ENCODE data around the gene SLC7A14.

The SLC7A14 gene

GRCh38 chr3:170470063-170471016 is 115.5 kb downstream of the SLC7A14 start:
- DNase-seq (ENCODE audit: low read depth), result no peak

GRCh38 chr3:170469151-170470062 is 116.5 kb downstream of the SLC7A14 start:
- peak; percentile 69 for DNase-seq (ENCODE audit: low read depth)

GRCh38 chr3:170467571-170468147 is 118.2 kb downstream of the SLC7A14 start:
- DNase-seq (ENCODE audit: low read depth), result no peak

DNA sequence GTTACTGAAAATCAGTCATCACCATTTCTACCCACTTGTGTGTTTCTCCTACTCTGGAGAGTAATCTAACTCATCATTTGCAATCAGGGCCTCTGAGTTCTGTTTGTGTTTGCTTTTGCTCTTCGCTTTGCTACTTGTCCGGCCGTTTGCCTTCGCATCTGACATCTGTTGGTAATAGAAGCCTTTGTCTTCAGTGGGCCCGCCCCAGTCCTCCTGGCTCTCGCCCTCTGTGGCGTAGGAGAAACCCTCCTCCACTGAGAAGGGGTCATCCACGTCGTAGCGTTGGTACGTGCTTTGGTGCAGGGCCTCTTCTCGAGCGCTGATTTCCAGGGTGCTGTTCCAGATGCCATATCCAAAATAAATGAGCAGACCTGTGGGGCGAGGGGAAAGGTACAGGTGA is 118.9 kb downstream of the SLC7A14 start:
- no peak for DNase-seq (ENCODE audit: low read depth)

GRCh38 chr3:170465955-170466354 is 119.9 kb downstream of the SLC7A14 start:
- DNase-seq (ENCODE audit: low read depth), result no peak

GRCh38 chr3:170463011-170463410 is 122.9 kb downstream of the SLC7A14 start:
- no peak for DNase-seq (ENCODE audit: low read depth)

DNA sequence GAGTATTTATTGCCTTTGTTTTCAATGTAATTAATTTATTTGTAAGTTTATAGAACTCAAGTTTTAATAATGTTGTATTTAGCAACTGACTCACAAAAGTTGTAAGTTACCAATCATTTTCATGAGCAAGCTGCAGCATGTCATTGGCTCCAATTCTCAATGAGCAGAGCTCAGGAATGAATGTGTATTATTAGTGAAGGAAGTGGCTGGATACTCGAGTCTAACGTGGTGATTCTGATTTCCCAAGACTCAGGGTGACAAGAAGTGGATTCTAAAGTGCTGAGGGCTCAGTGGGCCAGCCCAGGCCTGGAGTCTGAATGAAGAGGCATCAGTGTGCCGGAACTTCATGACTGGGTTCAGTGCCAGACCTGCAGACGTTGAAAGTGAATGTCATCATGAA is 127.6 kb downstream of the SLC7A14 start:
- DNase-seq (ENCODE audit: low read depth), result no peak

GRCh38 chr3:170454509-170454908 is 131.4 kb downstream of the SLC7A14 start:
- DNase-seq (ENCODE audit: low read depth), result no peak

DNA sequence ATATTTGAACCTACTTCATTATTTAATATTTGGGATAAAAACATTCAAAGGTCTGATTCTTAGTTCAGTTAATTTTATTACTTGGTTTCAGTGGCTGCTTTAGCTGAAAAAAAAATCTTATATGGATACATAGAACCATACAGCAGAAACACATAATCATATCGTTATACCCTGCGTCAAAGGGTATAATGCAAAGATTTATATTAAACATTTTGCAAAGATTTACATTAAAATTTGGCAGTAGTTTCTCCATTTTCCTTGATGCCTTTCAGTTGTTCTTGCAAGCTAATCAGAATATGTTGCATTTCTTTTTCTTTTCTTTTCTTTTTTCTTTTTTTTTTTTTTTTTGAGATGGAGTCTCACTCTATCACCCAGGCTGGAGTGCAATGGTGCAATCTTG is 135.8 kb downstream of the SLC7A14 start:
- no peak for DNase-seq (ENCODE audit: low read depth)

GRCh38 chr3:170448584-170448983 is 137.3 kb downstream of the SLC7A14 start:
- no peak for DNase-seq (ENCODE audit: low read depth)

DNA sequence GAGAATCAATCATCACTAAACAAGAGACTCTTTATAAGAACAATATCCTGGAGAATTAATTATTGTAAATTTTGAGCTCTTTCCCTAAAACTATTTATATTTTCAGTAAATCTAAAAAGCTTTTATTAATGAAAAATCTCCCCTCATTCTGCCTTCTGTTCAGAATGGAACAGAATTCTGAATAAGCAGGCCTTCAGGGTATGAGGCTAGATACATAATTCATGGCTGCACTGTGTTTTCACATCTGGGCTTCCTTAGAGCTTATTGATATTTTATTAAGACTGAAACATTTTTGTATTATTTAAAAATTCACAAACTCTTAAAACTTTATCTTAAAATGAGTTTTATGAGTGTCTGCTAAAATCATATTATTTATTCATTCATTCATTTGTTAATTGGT is 142.4 kb downstream of the SLC7A14 start:
- DNase-seq (ENCODE audit: low read depth), result no peak

DNA sequence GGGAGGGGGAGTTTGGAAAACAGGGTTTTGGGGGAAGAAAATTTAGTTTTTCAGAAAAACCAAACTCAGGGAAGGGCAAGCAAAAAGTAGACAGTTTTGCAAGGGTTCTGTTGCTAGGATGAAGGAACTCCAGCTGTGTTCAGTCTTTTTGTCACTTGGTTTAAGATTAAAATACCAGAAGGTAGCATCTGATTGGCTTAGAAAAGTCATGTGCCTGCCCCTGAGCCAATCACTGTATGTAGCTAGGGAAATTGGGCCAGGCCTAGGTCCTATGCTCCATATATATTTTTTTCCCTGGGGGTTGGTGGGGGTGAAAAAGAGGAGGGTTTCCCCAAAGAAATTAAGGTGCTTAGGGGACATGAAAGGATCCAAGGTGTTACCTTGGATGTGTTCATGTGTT is 142.9 kb downstream of the SLC7A14 start:
- no peak for DNase-seq (ENCODE audit: low read depth)

GRCh38 chr3:170441412-170441811 is 144.5 kb downstream of the SLC7A14 start:
- no peak for DNase-seq (ENCODE audit: low read depth)

GRCh38 chr3:170440344-170440743 is 145.5 kb downstream of the SLC7A14 start:
- no peak for DNase-seq (ENCODE audit: low read depth)

DNA sequence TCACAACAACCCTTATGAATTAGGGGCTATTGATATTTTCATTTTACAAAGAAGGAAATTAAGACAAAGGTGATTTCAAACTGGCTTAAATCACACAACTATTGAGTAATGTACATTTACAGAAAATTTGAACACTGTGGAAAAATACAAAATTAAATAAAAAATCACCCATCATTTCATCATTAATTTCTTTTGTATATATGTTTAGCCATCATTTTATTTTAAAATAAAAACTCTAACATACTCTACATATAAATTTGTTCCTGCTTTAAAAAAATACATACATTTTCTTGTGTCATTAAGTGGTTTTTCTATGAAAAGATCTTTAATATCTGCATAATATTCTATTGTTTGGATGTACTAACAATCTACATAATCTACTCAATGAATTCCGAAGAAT is 147.0 kb downstream of the SLC7A14 start:
- DNase-seq (ENCODE audit: low read depth), result no peak

- DNase-seq (ENCODE audit: low read depth), result no peak
Observed at GRCh38 chr3:170437696-170438407, 148.0 kb downstream of the SLC7A14 start.

DNA sequence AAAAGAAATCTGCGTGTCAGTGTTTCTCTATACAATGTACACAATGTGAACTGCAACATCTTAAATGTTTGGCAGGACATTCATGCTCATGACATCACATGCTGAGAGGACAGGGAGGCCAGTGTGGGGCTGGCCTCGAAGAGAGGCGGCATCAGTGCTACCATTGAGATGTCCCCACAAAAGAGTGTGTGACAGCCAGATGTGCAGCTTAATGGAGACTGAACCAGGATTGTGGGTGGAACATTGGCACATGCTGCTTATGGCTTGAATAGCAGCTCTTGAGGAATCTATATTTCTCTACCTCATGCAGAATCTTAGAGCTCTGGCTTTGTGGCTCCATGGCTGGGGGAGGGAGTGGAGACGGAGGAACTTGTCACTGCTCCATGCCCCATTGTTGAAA is 148.7 kb downstream of the SLC7A14 start:
- DNase-seq (ENCODE audit: low read depth), result no peak

- DNase-seq (ENCODE audit: low read depth), result no peak
Observed at GRCh38 chr3:170436697-170437096, 149.2 kb downstream of the SLC7A14 start.

- no peak for DNase-seq (ENCODE audit: low read depth)
Observed at GRCh38 chr3:170432416-170432815, 153.5 kb downstream of the SLC7A14 start.

DNA sequence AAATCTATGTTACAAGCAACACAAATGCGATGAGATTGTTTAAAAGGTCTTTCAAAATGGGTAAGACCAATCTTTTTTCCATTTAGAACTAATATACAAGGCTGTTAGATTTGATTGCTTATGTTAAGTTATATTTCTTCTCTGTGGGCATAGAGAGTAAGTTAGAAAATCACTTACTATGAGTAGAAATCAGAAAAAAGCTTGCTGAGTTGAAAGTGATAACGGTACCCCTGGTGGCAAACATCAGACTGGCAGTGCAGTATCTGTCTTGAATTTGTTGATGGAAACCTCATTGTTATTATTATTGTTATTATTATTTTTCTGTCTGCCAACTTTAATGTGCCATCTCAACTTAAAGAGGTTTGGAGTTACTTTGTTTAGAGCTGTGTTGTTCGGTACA is 154.8 kb downstream of the SLC7A14 start:
- DNase-seq (ENCODE audit: low read depth), result no peak

DNA sequence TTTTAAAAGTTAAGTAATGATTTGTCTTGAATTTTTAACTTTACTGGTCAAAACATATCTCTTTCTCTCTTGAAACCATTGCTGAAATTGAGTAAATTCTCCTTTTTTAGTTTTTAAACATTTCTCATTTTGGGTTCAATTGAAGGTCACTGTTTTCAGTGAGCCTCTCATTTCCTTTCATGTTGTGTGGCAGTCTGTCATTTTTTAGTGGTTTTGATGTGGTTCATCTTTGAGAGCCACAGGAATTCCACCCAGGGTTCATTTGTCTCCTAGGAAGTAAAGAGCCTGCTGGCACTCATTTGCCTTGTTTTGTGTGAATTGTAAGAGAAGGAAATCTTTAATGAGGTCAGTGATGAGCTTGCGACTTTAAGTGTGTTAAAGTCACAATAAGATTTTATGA is 156.8 kb downstream of the SLC7A14 start:
- DNase-seq (ENCODE audit: low read depth), result peak; percentile 49

DNA sequence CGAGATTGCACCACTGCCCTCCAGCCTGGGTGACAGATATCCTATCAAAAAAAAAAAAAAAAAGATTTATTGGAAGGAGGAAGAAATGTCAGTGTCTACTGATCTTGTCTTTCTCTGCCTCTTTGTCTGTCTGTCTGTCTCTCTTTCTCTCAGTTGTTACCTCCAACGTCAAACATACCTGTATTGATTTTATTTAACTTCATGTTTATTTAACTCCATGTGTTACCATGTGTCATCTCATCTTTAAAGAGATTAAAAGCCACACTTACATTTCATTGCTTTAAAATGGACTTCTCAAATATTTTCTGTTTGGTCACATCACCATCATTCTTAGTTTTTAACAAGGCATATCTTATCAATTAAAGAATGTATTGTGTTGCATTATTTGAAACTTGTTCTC is 157.8 kb downstream of the SLC7A14 start:
- no peak for DNase-seq (ENCODE audit: low read depth)
